Sigmoid colon (tissue), 7 donors: ENCODE measurements around the gene CSNK2A1. TPM values are rescaled to one million over a fixed set of nuclear protein-coding genes. Genes with fewer than 3 reads are reported as not detected.

Experiments
- DNase-seq: peaks from one replicate; pipeline ENCODE4 v3.0.0-alpha.2; 2019
- H3K27ac ChIP-seq, 4 donors: fragments of 200-600 bp; sonication (generic); one replicate each; pipeline ENCODE4 v1.5.1; 2016 to 2019; ENCODE audit warnings: mild to moderate bottlenecking in 1 of 4
- H3K27me3 ChIP-seq, 3 donors: fragments of 200-600 bp; sonication (generic); one replicate each; pipeline ENCODE4 v1.5.1; 2019; ENCODE audit warnings: mild to moderate bottlenecking in 1 of 3
- H3K36me3 ChIP-seq, 4 donors: fragments of 200-600 bp; sonication (generic); one replicate each; pipeline ENCODE4 v1.5.1; 2016 to 2019
- H3K4me1 ChIP-seq, 4 donors: fragments of 200-600 bp; sonication (generic); one replicate each; pipeline ENCODE4 v1.5.1; 2017 to 2019
- H3K4me3 ChIP-seq, 4 donors: fragments of 200-600 bp; sonication (generic); one replicate each; pipeline ENCODE4 v1.5.1; 2017 to 2019; ENCODE audit warnings: mild to moderate bottlenecking in 2 of 4, moderate library complexity in 1 of 4
- H3K9me3 ChIP-seq, 4 donors: fragments of 200-600 bp in 3 of 4; sonication (generic) in 3 of 4; one replicate each; pipeline versions ENCODE4 v1.5.1 to v1.6.1; 2013 to 2019
- CTCF ChIP-seq, 4 experiments: fragments of 450-650 bp in 3 of 4; fragments of 200-600 bp in 1 of 4; IDR thresholded peaks; one replicate each; pipeline ENCODE4 v1.5.1; 2016 to 2019; ENCODE audit warnings: antibody characterized with exemption in 4 of 4, mild to moderate bottlenecking in 3 of 4, moderate library complexity in 2 of 4
- EP300 ChIP-seq, 4 donors: sonication (generic); formaldehyde crosslinking; IDR thresholded peaks; one replicate each; pipeline ENCODE4 v1.6.1; 2017; ENCODE audit warnings: antibody characterized with exemption in 4 of 4
- POLR2A ChIP-seq, 2 donors: fragments of 450-650 bp; IDR thresholded peaks; one replicate each; pipeline ENCODE4 v1.6.1; 2016; ENCODE audit warnings: antibody characterized with exemption in 2 of 2, mild to moderate bottlenecking in 2 of 2, moderate library complexity in 2 of 2
- POLR2AphosphoS5 ChIP-seq, 4 donors: sonication (generic); formaldehyde crosslinking; IDR thresholded peaks; one replicate each; pipeline ENCODE4 v1.6.1; 2017; ENCODE audit warnings: antibody characterized with exemption in 4 of 4
- WGBS, 2 donors: extraction: QIAGEN DNeasy Blood & Tissue Kit; methylation state at CpG; one replicate each; pipeline ENCODE4 v1.1.7; 2013; 5-methylcytosine and 5-hydroxymethylcytosine counted together
- intact Hi-C: fragments of 100-400 bp; cut with DNase I; formaldehyde crosslinking; loops from one replicate; pipeline ENCODE4 v1.15.1; 2023
- polyA plus RNA-seq, 3 donors: library from polyadenylated mRNA; stranded (reverse); fragments of 200-250 nt; gene quantifications; one replicate each; pipeline ENCODE4 v1.2.3, GENCODE V29; 2013
- total RNA-seq, 4 donors: library from RNA; depleted of rRNA; stranded (reverse); fragments of >200 nt; gene quantifications; one replicate each; pipeline ENCODE4 v1.1.0, GENCODE V29; 2016
- donor health status: healthy with polysubstance abuse.
- donor health status: Bipolar disorder and iron deficiency.
- donor health status: healthy.

Gene CSNK2A1
- total and polyA plus RNA-seq, 7 donors: 33.0 to 77.1 (median 51.5) TPM

GRCh38 chr20:533526-533925 is 10.1 kb downstream of the CSNK2A1 start:
- Histone ChIP-seq H3K4me3 (no peak overlapping the region), H3K27me3 (no peaks in the 10 kb centered on the region), H3K4me1 (peaks cover 0 to 49% (median 32%) of the 10 kb centered on the region in 4 donors), H3K9me3 (no peaks in the 10 kb centered on the region), H3K27ac (no peak overlapping the region), H3K36me3 (peaks cover 0 to 4% (median 0%) of the 10 kb centered on the region in 4 donors)
- TF ChIP-seq EP300 (IDR thresholded peaks at IDR 0.05): no peak
- TF ChIP-seq POLR2A (IDR thresholded peaks at IDR 0.05): no peak
- no peak for TF ChIP-seq CTCF (IDR thresholded peaks at IDR 0.05)
- TF ChIP-seq POLR2AphosphoS5 (IDR thresholded peaks at IDR 0.05): no peak
- intact Hi-C loops: no loop called here
- WGBS, 2 donors: 33 to 73% methylated on average over 5 of the region's 5 CpGs
- DNase-seq: no peak

- Histone ChIP-seq H3K27ac (no peak overlapping the region), H3K36me3 (peaks cover 0 to 8% (median under 1%) of the 10 kb centered on the region in 4 donors), H3K27me3 (no peaks in the 10 kb centered on the region), H3K4me3 (no peak overlapping the region), H3K4me1 (peaks cover 0 to 46% (median 30%) of the 10 kb centered on the region in 4 donors), H3K9me3 (peaks cover 0 to 3% (median 0%) of the 10 kb centered on the region in 4 donors)
- WGBS, 2 donors: 83 to 88% methylated on average over 4 of the region's 4 CpGs
- TF ChIP-seq POLR2AphosphoS5 (IDR thresholded peaks at IDR 0.05) (no peak), EP300 (IDR thresholded peaks at IDR 0.05) (no peak), CTCF (IDR thresholded peaks at IDR 0.05) (no peak), POLR2A (IDR thresholded peaks at IDR 0.05) (no peak)
- no peak for DNase-seq
- intact Hi-C loops: no loop called here
Measured at GRCh38 chr20:532530-532929, 11.1 kb downstream of the CSNK2A1 start.

- Histone ChIP-seq H3K27me3 (no peaks in the 10 kb centered on the region), H3K4me1 (peaks cover 0 to 37% (median 21%) of the 10 kb centered on the region in 4 donors), H3K9me3 (peaks cover 0 to 6% (median 2%) of the 10 kb centered on the region in 4 donors), H3K36me3 (peaks cover 0 to 17% (median 4%) of the 10 kb centered on the region in 4 donors), H3K27ac (no peak overlapping the region), H3K4me3 (no peak overlapping the region)
- intact Hi-C loops: no loop called here
- TF ChIP-seq CTCF (IDR thresholded peaks at IDR 0.05) (no peak), POLR2A (IDR thresholded peaks at IDR 0.05) (no peak), POLR2AphosphoS5 (IDR thresholded peaks at IDR 0.05) (no peak), EP300 (IDR thresholded peaks at IDR 0.05) (no peak)
- DNase-seq: no peak
Measured at GRCh38 chr20:531608-532007, 12.0 kb downstream of the CSNK2A1 start.

GRCh38 chr20:530321-530720 is 13.3 kb downstream of the CSNK2A1 start:
- Histone ChIP-seq H3K4me3 (no peak overlapping the region), H3K27me3 (no peaks in the 10 kb centered on the region), H3K4me1 (peaks cover 0 to 24% (median 8%) of the 10 kb centered on the region in 4 donors), H3K36me3 (peaks cover 0 to 25% (median 13%) of the 10 kb centered on the region in 4 donors), H3K27ac (no peak overlapping the region), H3K9me3 (peaks cover 0 to 6% (median 2%) of the 10 kb centered on the region in 4 donors)
- TF ChIP-seq EP300 (IDR thresholded peaks at IDR 0.05) (no peak), POLR2AphosphoS5 (IDR thresholded peaks at IDR 0.05) (no peak), CTCF (IDR thresholded peaks at IDR 0.05) (no peak), POLR2A (IDR thresholded peaks at IDR 0.05) (no peak)
- DNase-seq: no peak
- intact Hi-C loops: no loop called here
- 98 to 99% methylated on average over 6 of the region's 6 CpGs for WGBS, 2 donors
